ENCODE results near the gene CD300LF.

The CD300LF gene

DNA sequence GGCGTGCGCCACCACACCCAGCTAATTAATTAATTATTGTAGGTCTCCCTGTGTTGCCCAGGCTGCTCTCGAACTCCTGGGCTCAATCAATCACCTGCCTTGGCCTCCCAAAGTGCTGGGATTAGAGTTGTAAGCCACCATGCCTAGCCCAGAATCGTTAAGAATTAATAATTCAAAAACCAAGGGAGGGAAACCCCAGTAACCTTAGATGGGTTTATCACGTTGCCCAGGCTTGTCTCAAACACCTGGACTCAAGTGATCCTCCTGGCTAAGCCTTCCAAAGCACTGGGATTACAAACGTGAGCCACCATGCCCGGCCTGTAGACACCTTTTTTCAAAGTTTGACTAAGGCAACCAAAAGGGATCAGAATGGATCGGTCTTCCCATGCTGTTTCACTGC lies 21.6 kb downstream of the CD300LF start:
- DNase-seq = no peak

DNA sequence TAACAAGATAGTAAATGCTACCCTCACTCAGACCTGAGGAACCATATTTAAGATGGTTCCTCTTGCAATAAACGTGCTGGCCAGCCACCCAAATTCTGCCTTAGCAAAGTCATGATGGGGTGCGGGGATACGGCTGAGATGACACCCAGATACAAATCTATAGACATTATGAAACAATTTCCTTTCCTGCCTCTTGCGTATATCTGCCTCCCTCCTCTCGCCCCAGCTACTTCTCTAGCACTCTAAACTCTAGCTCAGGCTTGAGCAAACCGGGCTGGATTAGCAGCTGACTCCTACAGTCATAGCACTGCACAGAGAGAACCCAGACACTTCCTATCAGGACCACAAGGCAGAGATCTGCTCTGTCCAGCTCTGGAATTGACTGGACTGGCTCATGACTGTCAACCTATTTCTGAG lies 22.3 kb downstream of the CD300LF start:
- DNase-seq = peak in 2 of 58 donors; percentile 4 to 12

DNA sequence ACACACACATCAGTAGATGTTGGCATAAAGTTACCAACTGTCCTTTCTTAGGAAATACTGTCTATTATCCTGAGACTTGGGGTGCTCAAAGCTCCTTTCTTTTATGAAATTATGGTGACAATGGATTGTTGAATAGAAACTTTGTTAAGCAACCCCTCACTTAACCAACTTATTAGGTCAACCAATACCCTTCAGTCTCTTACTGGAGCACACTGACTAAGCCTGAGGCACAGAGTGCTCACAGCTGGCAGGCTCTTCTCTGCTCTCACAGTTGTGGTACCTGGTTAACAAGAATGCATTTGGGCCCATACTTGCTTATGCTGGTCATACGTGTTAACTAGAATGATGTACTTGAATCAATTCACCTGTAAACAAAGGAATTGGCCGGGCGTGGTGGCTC lies 24.8 kb downstream of the CD300LF start:
- no peak for DNase-seq

DNA sequence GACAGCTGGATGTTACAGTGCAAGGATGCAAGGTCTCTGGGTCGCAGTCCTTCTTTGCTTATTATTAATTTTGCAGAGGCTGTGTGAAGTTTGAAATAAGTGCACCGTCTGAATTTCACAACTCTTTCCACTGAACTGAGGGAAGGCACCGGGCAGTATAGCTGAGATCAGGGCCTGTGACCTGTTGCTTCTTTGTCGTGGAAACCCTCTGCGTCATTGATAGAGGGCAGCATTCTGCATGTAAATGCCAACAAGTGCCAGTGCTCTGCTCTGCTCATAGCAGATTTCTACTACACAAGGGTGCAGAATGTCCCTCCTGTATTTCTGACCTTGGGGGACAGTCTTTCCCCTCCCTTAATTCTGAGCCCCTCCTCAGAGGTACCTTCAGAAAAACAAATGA lies 26.0 kb downstream of the CD300LF start:
- DNase-seq = no peak

DNA sequence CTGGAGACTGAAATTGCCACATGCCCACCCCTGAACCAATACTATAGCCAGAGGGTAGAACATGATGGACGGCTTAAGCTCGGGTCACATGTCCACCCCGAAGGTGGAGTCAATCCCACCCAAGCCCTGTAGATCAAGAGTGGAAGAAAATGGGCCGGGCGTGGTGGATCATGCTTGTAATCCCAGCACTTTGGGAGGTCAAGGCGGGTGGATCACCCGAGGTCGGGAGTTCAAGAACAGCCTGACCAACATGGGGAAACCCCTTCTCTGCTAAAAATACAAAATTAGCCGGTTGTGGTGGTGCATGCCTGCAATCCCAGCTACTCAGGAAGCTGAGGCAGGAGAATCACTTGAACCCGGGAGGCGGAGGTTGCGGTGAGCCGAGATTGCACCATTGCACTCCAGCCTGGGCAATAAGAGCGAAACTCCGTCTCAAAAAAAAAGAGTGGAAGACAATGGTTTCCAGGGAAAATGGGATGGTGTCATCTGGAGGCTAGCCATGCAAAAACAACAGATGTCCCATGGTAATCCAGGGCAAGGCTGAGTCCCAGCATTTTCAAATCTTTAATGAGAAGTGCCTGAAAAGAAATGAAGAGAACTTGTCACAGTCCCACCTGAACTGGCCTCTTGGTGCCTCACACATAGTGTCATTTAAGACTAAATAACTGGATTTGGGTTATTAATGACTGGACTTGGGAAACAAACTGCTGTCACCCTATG lies 30.1 kb downstream of the CD300LF start:
- DNase-seq = no peak

DNA sequence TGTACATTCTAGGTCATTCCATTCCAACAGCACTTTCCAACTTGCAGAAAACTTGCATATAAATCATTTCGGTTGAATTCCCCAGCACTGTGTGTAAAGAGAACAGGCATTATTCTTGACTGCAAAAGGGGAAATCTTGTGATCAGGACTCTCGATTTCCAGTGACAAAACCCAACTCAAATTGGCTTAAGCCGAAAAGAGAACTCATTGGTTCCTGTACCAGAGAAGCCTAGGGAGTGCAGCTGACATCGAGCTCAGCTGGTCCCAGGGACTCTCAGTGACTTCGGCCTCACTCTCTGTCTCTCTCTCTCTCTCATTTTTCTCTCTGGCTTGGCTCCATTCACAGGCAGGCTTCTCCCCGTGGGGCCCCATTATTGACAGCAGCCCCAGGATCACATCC lies 30.7 kb downstream of the CD300LF start:
- DNase-seq = no peak

DNA sequence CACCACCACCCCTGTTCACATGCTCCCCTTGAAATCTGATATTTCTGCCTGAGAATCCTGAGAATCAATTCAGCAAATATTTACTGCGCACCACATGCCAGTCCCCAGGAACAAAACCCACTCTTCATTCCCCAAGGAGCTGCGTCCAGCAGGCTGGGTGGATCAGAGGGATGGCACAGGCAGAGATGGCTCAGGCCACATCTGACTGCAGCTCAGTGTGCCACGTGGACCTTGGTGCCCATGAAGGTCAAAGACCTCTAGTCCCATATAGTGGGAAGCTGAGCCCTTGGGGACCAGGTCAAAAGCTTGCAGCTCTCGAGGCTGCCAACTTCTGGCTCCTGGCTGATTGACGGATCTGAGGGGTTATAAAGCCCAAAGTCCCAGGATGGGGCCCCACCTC lies 31.8 kb downstream of the CD300LF start:
- DNase-seq = no peak

DNA sequence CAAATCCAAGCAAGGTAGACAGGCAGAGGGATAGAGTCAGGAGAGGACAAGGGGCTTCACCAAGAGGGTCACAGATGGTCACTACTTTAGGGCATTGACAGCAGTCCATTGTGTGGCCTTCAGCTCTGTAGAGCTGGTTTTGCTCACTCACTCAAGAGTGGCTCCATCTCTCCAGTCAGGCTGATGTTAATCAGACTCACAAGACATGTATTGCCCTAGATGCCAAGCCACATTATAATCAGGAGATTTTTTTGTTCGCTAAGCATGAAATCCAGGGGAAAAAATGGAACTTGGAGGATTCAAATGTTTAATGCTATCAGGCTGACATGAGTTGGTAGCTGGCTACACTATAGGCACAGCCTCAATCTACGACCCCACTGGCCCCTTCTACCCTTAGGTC lies 32.5 kb downstream of the CD300LF start:
- DNase-seq = no peak

DNA sequence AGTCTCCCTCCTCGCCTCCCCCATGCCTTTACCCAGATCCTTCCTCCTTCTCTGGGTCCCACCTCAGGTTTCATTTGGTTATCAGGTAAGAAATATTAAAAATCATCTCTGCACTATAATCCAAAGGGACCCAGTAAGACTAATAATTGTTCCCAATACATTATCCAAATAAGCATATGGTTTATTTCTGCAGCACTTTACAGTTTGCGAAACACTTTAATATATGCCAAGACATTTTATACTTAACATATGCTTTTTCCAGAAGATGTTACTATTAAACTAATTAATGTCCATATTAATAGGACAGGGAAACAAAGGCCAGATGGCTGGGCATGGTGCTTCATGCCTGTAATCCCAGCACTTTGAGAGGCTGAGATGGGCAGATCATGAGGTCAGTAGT lies 33.3 kb downstream of the CD300LF start:
- no peak for DNase-seq

DNA sequence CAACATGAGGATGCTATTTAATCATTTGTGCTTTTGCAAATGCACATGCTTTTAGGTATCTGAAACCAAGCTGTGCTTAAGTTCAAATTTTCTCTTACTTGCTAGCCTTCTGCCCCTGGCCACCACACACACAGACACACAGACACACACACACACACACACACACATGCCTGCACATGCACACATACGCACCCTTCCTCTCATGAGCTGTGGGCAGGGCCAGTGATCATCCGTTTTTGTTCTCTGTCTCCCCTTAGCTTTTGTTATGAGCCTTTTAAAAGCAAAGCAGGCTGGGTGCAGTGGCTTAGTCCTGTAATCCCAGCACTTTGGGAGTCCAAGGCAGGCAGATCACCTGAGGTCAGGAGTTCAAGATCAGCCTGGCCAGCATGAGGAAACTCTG lies 34.2 kb downstream of the CD300LF start:
- DNase-seq = no peak

DNA sequence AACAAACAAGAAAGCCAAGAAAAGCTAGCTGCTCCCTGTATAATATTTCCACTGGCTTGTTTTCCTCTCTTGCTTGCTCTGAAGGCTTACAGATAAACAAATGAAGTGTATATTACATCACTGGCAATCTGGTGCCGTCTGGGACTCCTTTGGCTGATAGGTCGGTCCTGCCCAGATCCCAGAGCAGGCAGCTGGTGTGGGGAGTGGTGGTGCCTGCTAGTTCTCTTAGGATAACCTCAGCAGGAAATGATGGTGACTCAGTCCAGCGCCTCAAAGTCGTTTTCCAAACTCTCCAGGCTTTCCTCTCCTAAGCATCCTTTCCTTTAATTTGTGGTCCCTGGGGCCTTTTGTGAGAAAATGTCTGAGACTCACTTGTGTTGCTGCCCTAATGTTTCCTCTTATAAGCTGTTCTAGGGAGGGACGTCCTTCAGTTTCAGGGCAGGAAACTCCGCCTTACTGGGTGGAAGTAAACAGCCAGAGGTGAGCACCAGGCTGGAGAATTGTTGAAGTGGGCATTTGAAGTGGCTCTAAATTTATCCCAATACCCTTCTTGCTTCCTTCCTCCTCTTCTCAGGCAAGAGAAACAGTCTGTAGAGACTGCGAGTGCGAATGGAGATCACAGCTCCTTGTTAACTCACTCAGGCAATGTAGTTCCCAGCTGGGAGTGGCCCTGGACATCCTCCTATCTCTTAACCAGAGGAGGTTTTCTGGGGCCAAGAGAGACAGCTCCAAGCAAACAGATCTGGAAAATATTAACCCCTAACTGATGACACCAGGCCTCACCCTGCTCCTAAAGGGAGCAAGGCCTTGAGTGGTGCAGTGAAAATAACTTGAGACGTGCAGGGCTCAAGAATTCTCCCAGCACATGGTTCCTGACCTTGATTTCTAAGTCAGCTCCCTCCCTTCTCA lies 34.9 kb downstream of the CD300LF start:
- DNase-seq = peak in 2 of 58 donors; percentile 4 to 5

DNA sequence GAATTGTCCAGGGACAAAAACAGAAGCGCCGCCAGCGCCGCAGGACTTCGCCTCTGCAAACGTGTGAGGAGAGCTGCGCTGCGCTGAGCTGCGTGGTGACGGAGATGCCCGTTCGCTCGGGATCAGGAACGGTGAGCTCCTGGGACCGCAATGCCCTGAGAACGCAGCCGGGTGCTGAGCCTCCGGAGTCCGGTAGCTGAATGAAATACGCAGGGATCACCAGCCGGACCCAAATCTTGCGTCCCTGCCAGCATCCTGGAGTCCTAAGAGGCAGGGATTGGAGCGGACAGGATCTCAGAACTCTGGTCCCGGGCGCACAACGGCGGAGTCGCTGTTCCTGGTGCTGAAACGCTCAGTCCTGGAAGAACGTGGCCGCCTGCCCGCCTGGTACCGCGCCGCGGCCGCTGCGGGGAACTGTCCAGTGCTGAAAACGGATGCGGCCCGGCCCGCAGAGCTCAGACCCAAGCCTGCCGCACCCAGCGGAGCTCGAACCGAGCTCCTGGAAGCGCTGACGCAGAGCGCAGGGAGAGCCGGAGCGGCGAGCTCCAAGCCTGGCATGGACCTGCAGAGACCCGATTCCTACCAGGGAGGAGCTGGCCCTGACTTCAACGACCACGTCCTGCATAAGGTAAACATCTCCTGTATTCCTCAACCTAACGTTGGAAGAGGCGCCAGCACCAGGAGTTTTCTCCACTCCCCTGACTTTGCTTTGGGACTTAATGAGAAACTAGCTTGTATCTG lies 41.5 kb downstream of the CD300LF start:
- peak in 51 of 58 donors; percentile 6 to 77 (median 37) for DNase-seq

DNA sequence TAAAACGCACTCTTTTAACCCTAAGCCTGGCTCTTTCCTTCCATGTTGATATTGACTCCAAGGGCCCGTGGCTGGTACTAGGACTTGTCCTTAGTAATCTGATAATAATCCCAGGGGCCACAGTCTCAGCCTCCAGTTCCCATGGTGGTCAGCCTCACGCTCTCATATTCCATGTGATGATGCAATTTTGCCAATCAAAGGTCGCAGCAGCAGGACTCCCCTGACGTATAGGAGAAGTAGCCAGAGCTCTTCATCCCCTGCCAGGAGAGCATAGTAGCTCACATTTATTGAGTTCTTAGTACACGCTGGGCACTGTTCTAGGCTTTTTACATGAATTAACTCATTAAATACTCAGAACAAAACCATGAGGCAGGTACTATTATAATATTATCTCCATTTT lies 42.4 kb downstream of the CD300LF start:
- DNase-seq = no peak

DNA sequence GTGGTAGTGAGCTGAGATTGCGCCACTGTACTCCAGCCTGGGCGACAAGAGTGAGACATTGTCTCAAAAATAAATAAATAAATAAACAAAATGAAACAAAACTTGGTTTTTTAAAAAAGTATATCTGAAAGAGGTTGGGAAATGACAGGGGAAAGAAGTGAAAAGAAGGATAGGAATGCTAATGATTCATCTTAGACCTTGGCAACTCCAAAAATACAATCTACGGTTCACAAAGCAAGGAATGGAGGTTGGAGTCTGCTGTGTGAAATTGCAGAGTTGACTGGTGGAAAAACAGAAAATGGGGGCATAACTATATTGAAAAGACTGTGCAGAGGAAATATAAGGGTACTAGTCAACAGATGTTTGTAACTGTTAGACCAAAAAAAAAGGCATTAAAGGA lies 49.2 kb downstream of the CD300LF start:
- DNase-seq = no peak

DNA sequence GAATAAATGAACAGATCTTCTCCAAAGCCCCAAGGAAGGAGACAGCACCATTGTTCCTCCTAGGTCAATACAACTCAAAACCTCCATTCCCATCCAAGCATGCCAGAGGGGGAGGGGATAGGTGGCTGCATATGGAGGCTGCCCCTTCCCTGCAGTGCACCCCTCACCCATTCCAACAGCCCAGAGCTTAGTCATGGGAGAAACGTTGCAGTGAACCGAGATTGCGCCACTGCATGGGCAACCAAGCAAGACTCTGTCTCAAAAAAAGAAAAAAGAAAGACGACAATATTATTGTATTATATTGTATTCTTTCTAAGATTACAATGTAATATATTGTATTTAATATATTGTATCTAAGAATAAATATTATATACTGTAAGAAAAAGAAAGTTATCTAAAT lies 52.8 kb downstream of the CD300LF start:
- no peak for DNase-seq

DNA sequence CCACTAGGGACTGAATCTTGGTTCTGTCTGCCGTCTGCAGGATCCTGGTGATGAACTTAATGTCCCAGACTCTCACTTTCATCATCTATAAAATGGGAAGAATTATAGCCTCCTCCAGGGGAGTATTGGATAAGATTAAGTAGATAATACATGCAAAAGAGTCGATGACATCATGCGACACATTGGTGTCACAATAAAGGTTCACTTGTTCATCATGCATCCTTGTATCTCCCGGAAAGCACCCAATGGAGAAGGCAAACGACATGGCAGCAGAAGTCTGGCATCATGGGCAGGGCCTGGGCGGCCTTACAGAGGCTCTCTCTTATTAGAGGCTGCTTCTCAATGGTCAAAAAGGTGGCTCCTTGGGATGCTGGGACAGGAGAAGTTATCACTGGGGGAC lies 54.1 kb downstream of the CD300LF start:
- DNase-seq = no peak

DNA sequence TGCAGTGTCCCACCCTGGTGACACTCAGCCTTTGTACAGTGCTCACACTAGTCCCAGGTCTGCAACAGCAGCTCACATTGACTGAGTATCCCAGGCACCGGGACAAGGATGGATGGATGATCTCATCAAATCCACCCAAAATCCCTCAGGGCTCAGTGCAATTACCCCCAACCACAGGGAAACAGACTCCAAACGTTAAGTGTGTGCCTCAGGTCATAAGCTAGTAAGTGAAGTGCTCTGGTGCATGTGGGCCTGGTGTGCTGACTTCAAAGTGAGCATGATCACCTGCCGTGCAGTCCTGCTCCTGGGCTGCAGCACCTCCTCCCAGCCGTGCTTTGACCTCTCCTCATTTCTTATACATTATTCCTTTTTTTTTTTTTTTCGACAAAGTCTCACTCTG lies 58.0 kb downstream of the CD300LF start:
- no peak for DNase-seq

DNA sequence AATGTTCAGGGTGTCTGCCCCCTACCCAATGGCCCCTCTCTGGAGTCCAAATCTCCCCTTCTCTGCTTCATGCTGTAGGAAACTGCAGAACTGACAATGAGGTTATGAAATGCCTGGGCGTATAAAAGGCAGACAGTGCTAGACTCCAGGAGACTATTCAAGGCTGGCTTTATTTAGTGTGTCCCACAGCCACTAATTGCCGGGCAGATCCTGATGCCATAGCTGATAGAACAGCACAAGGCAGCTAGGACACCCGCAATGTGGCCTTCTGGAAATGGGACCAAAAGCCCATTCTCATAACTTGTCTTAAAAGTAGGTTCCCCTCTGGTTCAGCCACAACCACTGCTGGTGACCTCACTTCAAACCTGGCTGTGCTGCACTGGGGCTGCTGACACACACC lies 60.7 kb downstream of the CD300LF start:
- DNase-seq = no peak

DNA sequence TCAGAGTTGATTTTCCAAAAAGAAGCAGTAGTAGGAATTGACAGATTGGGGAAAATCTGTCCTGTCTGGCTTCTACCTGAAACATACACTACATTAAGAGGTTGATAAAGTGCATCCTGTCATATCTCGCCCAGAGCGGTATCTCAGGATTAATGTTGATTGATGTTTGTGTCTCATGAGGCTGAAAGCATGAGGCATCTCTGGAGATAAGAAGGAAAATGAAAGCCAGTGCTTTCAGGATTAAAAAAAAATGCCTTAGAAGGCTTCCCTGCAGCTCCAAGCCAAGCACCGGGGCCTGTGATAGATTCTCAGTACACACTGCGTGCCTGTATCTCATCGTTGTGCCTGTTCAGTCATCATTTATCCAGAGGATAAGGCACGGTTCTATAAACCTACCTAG lies 62.8 kb downstream of the CD300LF start:
- no peak for DNase-seq

DNA sequence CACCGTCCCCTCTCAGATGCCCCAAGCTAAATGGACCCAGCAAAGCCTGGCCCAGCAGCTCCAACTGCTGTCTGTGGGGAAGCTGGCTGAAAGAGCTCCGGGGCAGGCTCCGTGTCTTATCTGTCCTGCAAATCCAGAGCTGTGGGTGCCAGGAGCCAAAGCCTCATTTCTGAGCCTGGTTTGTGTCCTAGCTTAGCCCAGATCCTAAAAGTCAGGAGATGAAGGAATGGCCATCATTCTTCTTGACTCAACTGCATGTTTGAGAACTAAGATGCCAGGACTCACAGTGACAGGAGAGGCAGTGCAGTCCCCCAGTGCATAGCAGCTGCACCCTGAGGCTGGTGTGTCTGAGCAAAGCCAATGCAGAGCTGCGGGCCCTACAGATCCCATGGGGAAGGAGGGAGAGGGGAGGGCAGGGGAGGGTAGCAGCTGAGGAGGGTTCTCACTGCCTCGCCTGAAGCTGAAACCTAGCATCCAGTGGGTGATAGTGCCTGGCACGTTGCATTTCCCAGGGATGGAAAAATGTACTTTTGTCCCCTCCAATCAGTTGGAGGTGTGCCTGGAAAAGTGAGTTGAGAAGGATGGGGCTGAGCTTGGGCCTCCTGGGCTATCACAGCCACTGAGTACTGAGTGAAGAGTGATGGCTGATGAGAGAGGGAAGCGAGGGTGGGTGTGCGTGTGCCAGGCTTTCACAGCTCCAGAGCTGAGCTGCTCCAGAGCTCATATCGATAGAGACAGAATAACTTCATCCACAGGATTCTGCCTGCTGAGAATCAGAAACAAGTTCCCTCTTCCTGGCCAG lies 64.7 kb downstream of the CD300LF start:
- DNase-seq = no peak

DNA sequence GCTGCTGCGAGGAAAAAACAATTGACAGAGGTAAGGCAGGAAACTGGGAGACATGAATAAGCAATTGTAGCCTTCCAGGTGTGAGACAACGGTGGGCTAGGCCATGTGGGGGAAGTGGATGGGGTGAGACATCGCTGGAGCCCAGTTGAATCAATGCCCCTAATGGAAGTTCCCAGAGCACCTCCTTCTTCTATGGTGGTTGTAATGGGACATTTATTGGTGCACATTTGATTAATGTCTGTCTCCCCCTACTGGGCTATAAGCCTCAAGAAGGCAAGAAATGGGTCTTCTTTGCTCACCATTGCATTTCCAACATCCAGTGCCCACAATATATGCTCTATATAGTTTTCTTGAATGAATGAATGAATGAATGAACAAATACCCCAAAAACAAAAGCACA lies 66.5 kb downstream of the CD300LF start:
- no peak for DNase-seq

Measured in anterior cingulate cortex (tissue), 58 donors.